T-helper 9 cell (primary cell): ENCODE data around the gene GRK4.
A peak's percentile ranks its signal among the peaks of the same experiment; 100 is the strongest.
"Not testable (repeated sequence)": the region's sequence is repeated elsewhere in the genome, so short reads cannot be mapped to it uniquely, and the experiment has no call there.

Source experiments
- DNase-seq: peaks from one replicate; pipeline ENCODE4 v3.0.0-alpha.2; 2020

Gene GRK4

GRCh38 chr4:3042226-3042625 lies 78.9 kb downstream of the GRK4 start:
- no peak for DNase-seq

GRCh38 chr4:3043282-3044020 lies 80.1 kb downstream of the GRK4 start:
- no peak for DNase-seq

- peak; percentile 51 for DNase-seq
Measured at GRCh38 chr4:3044870-3045819, 81.8 kb downstream of the GRK4 start.

- DNase-seq, result no peak
Measured at GRCh38 chr4:3046162-3046561, 82.8 kb downstream of the GRK4 start.

GRCh38 chr4:3046623-3047022 lies 83.3 kb downstream of the GRK4 start:
- no peak for DNase-seq

- DNase-seq, result peak; percentile 50
Measured at GRCh38 chr4:3047464-3048286, 84.3 kb downstream of the GRK4 start.

GRCh38 chr4:3051141-3051897 lies 87.9 kb downstream of the GRK4 start:
- not testable (repeated sequence) for DNase-seq

GRCh38 chr4:3054169-3054759 lies 90.9 kb downstream of the GRK4 start:
- no peak for DNase-seq

GRCh38 chr4:3059943-3060342 lies 96.6 kb downstream of the GRK4 start:
- no peak for DNase-seq

- no peak for DNase-seq
Measured at GRCh38 chr4:3060946-3061345, 97.6 kb downstream of the GRK4 start.

- no peak for DNase-seq
Measured at GRCh38 chr4:3062471-3062870, 99.1 kb downstream of the GRK4 start.

GRCh38 chr4:3065551-3065950 lies 102.2 kb downstream of the GRK4 start:
- DNase-seq, result no peak

- no peak for DNase-seq
Measured at GRCh38 chr4:3066836-3067400, 103.5 kb downstream of the GRK4 start.

GRCh38 chr4:3067473-3068001 lies 104.2 kb downstream of the GRK4 start:
- DNase-seq, result no peak

GRCh38 chr4:3069661-3070199 lies 106.4 kb downstream of the GRK4 start:
- no peak for DNase-seq

- DNase-seq, result no peak
Measured at GRCh38 chr4:3070709-3071500, 107.5 kb downstream of the GRK4 start.

- DNase-seq, result no peak
Measured at GRCh38 chr4:3071811-3072210, 108.4 kb downstream of the GRK4 start.

- DNase-seq, result no peak
Measured at GRCh38 chr4:3073158-3074077, 110.0 kb downstream of the GRK4 start.
